OCI-LY1 (cell line): ENCODE measurements around the gene RNF40.

Experiments
- CTCF ChIP-seq: fragments of 200-600 bp; sonication (generic), shearing (Covaris generic); IDR thresholded peaks from 2 replicates; pipeline ENCODE4 v1.5.1; 2017; ENCODE audit warnings: mild to moderate bottlenecking, antibody characterized with exemption, low read length, moderate library complexity, mixed read lengths
- EZH2 ChIP-seq: fragments of 200-600 bp; sonication (generic), shearing (Covaris generic); IDR thresholded peaks from 2 replicates; pipeline ENCODE4 v1.8.0; 2017; ENCODE audit warnings: borderline replicate concordance, mixed run types, mild to moderate bottlenecking, antibody characterized with exemption, low read length, moderate library complexity, mixed read lengths

- TF ChIP-seq CTCF (no peak), EZH2 (no peak)
These were observed 1.3 kb upstream of the RNF40 start for GRCh38 chr16:30760577-30761426.
